Stimulated activated CD8-positive, alpha-beta memory T cell treated with anti-CD3 and anti-CD28 coated beads, Interleukin-4, amount 100 ng/mL, for 24 hours (primary cell): ENCODE data around the gene RGPD8.
"Not testable (repeated sequence)": the region's sequence is repeated elsewhere in the genome, so short reads cannot be mapped to it uniquely, and the experiment has no call there.

Experiments
- DNase-seq: peaks from one replicate; pipeline ENCODE4 v3.0.0-alpha.2; 2020; ENCODE audit warnings: low read depth

RGPD8 gene

DNA sequence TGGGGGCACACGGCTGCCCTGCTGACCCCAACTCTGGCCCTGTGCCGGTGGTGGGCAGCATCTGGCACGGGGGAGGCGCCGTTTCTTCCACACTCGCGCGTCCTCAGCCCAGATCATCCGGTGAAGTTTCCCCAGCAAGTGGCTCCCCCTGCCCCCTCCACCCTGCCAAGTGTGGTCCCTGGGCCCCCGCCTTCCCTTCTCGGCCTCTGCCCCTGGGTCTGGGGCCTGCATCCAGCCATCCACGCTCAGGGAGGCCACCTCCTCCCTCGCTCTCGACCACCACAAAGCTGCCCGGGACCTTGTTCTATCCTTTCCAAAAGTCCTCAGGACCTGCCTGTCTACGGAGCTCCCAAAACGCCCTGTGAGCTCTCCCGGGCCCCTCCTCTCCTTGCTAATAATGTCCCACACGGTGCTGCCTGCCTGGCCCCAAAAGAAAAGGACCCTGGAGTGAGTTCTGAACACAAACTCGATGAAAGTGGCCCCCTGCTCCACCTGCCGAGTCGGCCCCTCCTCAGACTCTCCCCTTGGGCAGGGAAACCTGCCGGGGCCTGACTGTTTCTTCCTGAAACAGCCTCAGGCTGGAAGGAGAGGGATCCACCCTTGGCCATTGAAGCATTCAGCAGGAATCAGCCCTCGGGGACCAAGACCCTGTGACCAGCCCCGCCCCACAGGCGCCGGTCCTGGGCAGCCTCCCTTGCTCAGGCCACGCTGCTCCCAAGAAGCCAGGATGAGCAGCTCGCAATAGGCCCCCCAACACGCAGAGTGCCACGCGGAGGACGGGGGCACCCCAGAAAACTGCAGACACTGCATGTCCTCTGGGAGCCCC, 1.7 kb upstream of the RGPD8 start:
- not testable (repeated sequence) for DNase-seq

DNA sequence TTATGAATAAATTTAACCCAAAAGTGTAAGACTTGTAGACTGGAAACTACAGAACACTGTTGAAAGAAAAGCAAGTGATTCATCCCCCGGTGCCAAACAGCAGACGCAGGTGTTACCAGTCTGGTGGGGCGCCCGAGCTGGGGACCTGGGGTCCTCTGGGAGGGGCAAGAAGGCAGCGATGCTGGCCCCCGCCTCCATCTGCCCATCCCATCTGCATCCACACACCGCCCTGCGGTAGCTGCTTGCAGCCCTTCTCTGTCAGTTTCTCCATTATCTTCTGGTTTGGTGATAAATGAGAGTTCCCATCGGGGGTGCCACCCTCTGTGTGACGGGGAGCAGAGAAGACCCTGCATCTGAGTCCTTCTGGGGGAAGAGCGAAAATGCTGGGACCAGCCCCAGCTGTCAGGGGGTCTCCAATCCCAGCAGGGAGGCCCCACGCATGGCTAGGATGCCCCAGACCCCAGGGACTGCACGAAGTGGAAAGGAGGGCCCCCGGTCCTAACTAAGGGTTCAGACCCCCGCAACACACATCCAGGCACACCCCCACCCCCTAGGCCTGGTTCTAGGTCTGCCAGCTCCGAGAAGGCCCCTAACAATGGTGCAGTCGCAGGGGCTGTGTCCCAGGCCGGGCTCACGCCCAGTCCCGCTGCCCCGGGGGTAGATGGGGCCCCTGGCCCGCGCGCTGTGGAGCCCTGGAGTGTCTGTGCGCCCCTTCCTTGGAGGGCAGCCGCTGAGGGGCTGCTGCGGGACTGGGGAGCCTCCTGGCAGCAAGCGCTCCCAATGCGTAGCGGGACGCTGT, 686 bp upstream of the RGPD8 start:
- no peak for DNase-seq

DNA sequence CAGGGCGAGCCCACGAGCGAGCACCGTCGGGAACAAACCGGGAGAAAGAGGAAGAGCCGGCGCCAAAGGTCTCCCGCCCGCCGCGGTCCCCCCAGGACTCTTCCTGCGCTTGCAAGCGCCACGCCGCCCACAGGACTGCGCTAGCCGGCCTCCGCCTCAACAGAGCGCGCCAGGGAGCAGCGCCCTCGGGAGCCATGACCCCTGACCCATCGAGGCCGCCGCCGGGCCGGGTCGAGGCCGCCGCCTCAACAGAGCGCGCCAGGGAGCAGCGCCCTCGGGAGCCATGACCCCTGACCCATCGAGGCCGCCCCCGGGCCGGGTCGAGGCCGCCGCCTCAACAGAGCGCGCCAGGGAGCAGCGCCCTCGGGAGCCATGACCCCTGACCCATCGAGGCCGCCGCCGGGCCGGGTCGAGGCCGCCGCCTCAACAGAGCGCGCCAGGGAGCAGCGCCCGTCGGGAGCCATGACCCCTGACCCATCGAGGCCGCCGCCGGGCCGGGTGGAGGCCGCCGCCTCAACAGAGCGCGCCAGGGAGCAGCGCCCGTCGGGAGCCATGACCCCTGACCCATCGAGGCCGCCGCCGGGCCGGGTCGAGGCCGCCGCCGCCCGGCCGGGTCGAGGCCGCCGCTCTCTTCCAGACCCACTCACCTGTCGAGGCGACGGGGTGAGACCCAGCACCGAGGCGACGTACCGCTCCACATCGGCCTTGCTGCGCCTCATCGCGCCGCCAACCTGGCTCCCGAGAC, 538 bp downstream of the RGPD8 start:
- not testable (repeated sequence) for DNase-seq

DNA sequence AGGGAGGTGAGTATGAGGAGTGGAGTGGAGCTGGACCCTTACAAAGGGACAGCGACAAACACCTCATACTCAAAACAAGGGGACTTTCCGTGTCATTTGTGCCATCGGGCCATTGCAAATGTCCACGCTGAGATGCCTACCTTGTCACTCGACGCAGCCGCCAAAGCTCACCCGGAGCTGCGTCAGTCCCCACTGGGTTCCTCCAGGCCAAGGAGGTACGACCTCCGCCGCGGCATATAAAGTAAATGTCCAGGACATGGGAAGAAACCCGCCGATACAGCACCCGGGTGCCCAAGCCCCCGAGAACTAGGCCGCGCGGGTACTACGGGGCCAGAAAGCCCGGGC, 1.1 kb downstream of the RGPD8 start:
- not testable (repeated sequence) for DNase-seq

DNA sequence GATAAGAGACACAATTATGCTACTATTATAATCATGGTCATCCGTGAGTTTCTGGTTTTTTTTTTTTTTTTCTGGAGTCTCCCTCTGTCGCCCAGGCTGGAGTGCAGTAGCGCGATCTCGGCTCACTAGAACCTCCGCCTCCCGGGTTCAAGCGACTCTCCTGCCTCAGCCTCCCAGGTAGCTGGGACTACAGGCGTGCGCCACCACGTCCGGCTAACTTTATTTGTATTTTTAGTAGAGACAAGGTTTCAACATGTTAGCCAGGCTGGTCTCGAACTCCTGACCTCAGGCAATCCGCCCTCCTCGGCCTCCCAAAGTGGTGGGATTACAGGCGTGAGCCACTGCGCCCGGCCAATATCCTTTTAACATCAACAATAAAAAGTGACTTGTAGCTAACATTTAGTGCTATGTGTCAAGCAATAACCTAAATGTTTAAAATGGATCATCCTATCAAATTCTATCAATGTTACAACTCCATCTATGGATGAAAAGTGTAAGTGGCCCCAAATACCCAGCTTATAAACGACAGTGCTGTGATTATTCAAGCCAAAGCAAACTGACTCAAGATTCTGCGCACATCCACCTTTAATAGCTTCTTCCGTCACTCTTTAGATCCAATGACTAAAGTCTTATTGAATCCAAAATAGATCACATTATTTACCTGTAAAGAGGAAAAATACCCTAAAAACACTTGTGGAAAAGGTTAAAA, 1.7 kb downstream of the RGPD8 start:
- not testable (repeated sequence) for DNase-seq

DNA sequence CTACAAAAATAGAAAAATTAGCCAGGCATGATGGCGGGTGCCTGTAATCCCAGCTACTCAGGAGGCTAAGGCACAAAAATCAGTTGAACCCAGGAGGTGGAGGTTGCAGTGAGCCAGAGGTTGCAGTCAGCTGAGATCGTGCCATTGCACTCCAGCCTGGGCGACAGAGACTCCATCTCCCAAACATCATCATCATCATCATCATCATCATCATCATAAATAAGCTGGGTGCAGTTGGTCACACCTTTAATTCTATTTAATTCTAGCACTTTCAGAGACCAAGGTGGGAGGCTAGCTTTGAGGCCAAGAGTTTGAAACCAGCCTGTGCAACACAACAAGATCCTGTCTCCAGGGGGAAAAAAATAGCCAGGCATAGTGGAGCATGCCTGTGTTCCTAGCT, 8.9 kb downstream of the RGPD8 start:
- DNase-seq = not testable (repeated sequence)

DNA sequence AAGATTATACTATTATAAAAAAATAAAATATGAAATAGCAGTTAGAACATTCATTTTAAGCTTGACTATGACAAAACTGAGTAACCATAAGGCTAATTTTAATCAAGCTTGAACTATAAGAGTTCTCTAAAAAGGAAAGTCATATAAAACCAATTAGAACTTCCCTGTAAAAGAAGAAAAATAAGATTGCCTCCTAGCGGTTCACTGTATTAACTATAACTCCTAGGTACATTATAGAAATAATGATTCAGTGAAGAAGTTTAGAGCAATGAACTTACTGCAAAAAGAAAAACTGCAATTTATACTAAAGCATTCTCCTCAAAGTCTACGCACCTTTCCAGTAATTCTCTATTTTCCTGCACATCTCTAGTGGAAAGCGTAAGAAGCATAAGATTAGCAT, 16.6 kb downstream of the RGPD8 start:
- not testable (repeated sequence) for DNase-seq

DNA sequence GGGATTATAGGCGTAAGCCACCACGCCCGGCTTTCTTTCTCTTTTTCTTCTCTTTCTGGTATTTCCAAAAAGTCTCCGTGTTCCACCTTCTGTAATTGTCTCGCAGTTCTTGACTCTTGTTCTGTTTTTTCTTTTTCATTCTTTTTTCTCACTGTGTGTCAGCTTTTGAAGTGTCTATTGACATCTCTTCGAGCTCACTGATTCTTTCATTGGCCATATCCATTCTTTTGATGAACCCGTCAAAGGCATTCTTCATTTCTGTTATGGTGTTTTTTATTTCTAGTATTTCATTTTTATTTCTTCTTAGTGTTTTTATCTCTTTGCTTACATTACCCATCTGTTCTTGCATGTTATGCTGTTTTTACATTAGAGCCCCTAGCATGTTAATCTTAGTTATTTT, 73.4 kb downstream of the RGPD8 start:
- DNase-seq = not testable (repeated sequence)

DNA sequence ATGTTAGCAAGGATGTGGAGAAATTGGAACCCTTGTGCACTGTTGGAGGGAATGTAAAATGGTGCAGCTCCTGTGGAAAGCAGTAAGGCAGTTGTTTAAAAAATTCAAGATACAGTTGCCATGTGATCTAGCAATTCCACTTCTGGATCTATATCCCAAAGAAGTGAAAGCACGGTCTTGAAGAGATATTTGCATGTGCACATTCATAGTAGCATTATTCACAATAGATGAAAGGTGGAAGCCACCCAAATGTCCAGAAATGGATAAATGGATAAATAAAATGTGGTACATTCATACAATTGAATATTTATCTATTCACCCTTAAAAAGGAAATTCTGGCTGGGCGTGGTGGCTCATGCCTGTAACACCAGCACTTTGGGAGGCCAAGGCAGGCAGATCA, 79.1 kb downstream of the RGPD8 start:
- not testable (repeated sequence) for DNase-seq

DNA sequence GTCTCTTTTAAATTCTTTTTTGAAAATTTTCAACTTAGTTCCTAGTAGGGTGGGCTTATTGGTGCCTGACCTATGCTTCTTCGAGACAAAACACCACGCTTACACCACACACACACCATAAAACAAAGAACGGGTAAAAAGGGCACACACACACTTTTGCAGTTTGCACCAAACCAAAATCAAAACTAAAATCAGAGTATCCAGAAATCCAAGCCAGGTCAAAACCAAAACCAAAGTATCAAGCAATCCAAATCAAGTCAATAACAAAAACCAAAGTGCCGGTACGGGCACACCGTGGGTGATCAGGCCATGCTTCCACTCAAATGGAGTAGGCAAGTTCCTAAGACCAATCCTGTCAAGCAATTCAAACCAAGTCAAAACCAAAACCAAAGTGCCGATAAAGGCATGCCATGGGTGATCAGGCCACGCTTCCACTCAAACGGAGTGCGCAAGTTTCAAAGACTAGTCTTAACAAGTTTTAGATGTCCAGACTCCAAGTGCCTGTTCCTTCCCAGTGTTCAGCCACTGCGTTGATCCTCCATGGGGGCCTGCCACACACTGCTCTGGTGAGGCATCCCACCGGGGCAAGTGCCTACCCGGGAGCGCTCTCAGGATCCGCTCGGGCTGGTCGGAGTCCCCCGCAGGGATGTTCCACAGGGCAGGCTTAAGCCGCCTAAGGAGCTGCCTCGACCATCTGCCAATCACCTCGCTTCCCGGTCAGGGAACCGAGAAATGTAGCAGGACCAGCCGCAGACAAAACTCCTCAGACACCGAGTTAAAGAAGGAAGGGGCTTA, 80.4 kb downstream of the RGPD8 start:
- DNase-seq = not testable (repeated sequence)

DNA sequence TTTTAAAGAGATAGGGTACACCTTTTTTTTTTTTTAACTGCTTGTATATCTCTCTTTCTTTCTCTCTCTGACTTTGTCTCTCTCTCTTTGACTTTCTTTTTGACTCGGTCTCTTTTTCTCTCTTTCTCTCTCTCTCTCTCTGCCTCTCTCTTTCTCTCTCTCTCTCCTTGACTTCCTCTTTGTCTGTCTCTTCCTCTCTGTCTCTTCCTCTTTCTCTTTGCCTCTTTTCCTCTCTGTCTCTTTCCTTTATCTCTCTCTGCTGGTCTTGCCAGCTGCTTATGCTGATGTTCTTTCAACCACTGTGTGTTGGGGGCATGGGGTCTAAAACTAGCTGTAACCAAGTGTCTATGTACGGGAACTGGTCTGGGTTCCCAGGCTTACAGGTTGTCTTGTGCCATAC, 81.2 kb downstream of the RGPD8 start:
- not testable (repeated sequence) for DNase-seq

DNA sequence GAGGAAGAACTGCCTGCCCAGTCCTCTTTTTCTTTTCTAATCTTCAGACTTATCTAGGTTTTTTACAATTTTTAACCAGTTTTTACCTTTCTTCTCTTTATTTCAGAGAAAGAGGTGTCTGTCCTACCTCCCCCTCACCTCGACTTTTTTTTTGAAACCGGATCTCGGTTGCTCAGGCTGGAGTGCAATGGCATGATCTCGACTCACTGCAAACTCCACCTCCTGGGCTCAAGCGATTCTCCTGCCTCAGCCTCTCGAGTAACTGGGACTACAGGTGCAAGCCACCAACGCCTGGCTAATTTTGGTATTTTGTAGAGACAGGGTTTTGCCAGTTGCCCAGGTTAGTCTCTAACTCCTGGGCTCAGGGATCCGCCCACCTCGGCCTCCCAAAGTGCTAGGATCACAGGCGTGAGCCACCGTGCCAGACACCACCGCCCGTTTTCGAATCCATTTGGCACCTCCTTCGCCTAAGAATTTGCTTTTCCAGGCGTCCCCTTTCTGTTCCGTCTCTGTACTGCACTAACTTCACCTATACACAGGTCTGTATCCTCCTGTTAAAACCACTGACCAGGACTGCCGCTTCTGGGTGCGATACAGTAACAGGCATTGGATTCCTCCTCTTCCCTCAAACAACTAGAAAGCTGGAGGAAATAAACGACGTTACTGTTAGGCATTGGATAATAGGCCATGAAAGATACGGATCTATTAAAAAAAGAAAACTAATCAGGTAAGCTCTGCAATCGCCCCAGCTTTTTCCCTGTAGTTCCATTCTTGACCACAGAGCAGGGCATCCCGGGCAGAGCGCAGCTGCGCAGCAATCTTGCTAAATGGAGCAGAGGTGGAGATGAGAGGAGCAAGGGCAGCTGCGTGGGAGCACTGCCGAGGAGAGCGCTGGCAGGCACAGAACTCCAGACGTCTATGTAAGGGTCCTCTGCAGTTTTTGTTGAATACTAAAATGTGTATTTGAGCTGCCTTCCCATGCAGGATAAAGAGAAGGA, 88.1 kb downstream of the RGPD8 start:
- no peak for DNase-seq

DNA sequence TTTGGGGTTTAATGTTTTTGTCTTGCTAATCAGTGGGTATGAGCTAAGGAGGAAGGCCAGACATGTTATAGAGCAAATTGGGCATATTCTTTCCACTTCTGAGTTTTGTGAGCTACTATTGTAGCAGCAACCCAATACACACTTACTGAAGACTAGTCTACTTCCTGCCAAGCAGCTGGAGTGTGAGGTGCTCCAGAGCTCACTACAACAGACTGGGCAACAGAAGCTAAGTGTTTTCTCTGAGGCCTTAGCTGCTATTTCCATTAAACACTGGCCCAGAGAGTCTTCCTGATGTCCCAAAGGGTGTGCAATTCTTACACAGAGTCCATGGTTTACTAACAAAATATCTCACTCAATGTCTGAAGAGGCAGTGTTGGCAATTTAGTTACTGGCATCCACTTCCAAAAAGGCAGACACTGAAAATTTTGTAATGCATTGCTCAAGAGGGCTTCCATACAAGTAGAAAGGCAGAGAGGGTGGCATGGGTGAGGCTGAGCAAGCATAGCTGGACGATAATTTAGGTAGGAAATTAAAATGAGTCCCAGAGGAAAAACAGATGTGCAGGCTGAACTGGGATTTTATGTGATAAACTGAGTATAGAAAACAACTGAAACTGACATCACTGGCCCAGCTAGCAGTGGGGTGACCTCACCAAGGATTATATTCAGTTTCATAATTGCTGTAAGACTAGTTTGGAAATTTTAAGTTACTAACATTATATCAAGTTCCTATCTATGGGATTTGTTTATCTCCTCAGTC, 89.4 kb downstream of the RGPD8 start:
- DNase-seq = no peak

DNA sequence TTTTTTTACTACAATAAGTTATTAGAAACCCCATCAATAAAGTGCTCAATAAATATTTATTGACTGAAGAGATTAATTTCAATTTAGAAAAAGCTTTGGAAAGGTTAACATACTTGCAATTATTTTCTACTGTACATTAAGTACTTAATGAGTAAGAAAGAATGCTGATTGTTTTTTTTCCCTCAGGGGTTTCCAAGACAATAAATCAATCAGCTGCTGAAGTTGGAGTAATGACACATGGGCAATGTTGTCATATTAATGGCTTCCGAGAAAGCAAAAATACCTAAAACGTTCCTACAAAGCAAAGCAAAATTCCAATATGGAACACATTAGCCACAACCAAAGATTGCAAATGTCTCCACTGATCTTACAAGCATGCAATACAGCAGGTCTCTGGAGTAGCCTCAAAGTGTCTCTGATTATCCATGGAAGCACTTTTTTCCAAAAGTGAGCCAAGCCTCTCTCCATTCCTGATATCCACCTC, 91.3 kb downstream of the RGPD8 start:
- no peak for DNase-seq

DNA sequence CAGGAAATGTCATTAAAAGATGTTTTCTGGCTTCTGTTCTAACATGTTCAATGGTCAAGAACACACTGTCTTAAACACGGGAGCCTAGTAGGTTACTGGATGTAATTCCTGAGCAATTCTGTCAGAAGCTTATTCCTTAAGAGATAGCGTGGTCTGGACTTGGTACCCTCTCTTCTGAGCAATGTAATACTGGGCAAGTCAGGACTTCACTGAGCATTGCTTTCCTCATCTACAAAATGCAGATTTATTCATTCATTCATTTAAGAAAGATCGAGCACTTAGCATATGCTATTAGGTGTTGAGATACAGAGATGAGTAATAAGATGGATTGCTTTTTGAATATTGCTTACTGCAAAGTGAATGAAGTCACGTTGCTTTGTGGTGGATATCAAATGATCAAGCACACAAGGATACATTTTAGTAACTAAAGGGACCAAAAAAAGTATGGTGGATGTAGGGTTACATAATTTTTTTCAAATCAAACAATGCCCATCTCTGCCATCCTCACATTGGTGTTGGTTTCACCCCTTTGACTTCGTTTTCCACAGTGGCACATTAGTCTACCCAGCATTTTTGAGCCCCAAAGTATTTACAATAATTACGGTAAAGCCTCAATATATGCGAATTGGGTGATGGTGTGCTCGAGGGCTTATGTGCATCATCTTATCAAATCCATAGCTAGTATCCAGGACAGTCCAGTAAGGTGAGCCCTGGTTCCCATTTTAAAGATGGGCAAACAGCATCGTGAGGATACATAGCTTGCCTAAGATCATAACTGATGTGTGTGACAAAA, 92.8 kb downstream of the RGPD8 start:
- DNase-seq = no peak

DNA sequence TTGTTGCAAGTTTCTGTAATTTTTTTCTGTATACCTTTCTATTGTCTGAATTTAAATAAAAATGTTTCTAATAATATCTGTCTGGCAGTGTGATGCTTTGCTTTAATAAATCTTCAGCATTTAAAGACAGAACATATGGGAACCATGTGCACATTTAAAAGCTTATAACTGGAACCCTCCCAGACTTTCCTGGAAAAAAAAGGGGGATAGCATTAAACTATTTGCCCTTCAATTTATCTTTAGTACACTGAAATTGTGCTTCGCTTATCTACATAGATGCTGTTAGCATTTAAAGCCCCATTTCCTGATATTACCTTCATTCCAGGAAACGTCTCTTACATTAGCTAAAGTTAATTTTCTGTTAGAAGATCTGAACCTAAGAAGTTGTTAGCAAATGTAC, 93.5 kb downstream of the RGPD8 start:
- DNase-seq = no peak

DNA sequence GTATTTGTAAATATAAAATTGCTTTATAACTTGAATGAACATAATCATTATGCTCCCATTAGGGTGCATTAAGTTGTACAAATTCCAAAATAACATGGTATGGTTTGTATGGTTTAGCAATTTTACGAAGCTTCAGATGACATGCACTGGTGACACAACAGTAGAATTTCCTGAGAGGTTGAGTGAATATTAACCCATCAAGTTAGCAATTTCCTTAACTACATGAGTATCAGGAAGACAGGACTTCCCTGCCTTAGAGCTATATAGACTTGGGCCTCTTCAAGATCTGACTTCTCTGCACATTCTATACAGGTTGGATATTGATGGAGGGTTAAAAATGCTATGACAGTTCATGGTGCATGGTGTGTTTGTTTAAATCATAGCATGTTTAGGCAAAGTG, 97.8 kb downstream of the RGPD8 start:
- no peak for DNase-seq

DNA sequence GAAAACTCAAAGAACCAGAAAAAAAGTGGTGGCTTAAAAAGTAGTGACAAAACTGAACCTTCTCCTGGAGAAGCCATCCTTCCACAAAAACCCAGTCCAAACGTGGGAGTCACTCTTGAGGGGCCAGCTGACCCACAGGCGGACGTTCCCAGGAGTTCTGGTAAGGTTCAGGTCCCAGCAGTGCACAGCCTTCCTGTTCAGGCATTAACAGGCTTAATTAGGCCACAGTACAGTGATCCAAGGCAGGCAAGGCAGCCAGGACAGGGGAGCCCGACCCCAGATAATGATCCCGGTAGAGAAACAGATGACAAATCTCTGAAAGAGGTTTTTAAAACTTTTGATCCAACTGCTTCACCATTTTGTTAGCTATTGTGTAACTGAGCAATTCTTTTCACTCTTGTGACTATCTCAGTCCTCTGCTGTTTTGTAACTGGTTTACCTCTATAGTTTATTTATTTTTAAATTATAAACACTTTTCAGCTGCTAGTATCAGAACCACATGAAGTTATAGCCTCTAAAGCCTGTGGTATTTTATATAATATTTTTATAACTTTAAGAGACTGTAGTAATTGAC, 101.2 kb downstream of the RGPD8 start:
- DNase-seq = no peak
